Brain microvascular endothelial cell (primary cell): ENCODE measurements around the gene SETD1B.

Experiments used
- DNase-seq: peaks from one replicate; pipeline ENCODE4 v3.0.0-alpha.2; 2020
- H3K27ac ChIP-seq: fragments of 250-450 bp; sonication (Bioruptor Pico); 2 replicates; pipeline ENCODE4 v1.5.1; 2020; ENCODE audit warnings: mild to moderate bottlenecking, moderate library complexity
- H3K27me3 ChIP-seq: fragments of 250-450 bp; sonication (Bioruptor Pico); replicated peaks from 2 replicates; pipeline ENCODE4 v1.5.1; 2020; ENCODE audit warnings: mild to moderate bottlenecking
- H3K36me3 ChIP-seq: fragments of 250-450 bp; sonication (Bioruptor Pico); replicated peaks from 2 replicates; pipeline ENCODE4 v1.5.1; 2020; ENCODE audit warnings: mild to moderate bottlenecking
- H3K4me3 ChIP-seq: 2 replicates; pipeline ENCODE4 v1.5.1; 2011; ENCODE audit warnings: low read depth, mild to moderate bottlenecking, control low read depth, low read length, moderate library complexity
- CTCF ChIP-seq: IDR thresholded peaks from 2 replicates; pipeline ENCODE4 v1.5.1; 2011; ENCODE audit warnings: low read depth, mild to moderate bottlenecking, moderate library complexity, low read length, control low read depth, inconsistent platforms; ENCODE audit errors: missing control alignments
- in situ Hi-C: cut with HindIII; loops from 2 replicates; pipeline ENCODE4 v1.10.0; 2017; ENCODE audit warnings: low sequenced_read_pairs, low pct_ligation_motif_present

The SETD1B gene

DNA sequence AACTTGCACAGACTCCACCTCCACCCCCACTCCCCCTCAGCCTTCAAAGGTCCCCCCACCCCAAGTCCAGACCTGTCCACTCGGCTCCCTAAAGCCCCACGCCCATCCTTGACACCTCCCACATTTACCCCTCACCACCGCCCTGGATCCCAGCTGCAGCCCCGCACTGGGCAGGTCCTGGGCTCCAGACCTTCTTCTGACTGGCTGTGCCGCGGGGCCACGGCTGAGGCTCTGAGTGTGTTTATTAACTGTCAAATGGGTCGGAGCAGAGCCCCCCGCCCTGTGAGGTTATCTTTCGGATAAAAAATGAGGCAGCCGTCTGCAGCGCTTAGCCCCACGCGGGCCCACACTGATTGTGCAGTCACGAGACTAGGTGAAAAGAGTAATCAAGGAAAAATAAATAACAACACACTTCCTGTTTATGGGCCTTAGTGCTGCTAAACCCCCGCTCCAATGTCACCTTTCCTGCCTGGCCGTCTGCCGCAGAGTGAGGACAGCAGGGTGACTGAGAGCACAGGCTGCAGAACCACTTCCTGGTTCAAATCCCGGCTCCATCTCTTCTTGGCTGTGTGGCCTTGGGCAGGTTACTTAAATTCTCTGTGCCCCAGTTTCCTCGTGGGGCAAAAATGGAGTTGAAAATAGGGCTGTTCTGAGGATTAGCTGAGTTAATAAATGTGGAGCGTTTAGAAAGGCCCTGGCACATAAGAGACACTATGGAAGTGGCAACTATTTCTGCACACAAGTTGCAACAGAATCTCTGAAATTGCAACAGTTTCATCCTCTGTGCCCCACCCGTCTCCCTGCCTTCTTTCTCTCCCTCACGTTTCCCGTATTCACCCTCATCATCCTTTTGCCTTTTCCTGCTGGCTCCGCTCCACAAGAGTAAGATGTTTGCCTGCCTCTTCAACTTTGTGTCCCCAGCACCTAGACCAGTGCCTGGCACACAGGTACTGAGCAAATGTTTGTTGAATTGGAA, 9.4 kb downstream of the SETD1B start:
- no peak for DNase-seq
- peaks cover 78% of the 10 kb centered on the region for H3K36me3 ChIP-seq
- peak overlapping the region; percentile 65 for H3K4me3 ChIP-seq
- in situ Hi-C loops, result no loop called here
- H3K27ac ChIP-seq, result no peak overlapping the region
- no peak for TF ChIP-seq CTCF
- no peaks in the 10 kb centered on the region for H3K27me3 ChIP-seq

DNA sequence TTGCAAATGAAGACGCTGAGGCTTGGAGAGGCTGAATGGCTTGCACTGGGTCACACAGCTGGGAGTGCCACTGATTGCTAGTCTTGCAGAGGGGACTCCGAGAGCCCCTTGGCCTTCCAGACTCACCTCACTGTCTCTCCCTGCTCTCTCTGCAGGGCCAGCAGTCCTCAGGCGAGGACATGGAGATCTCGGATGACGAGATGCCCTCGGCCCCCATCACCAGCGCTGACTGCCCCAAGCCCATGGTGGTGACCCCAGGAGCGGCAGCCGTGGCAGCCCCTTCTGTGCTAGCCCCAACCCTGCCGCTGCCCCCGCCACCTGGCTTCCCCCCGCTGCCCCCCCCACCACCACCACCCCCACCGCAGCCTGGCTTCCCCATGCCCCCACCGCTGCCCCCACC, 10.1 kb downstream of the SETD1B start:
- in situ Hi-C loops, result no loop called here
- H3K27ac ChIP-seq, result no peak overlapping the region
- H3K4me3 ChIP-seq, result no peak overlapping the region
- DNase-seq, result no peak
- TF ChIP-seq CTCF, result no peak
- no peaks in the 10 kb centered on the region for H3K27me3 ChIP-seq
- H3K36me3 ChIP-seq, result peaks cover 76% of the 10 kb centered on the region

GRCh38 chr12:121814429-121815119, 10.8 kb downstream of the SETD1B start:
- Histone ChIP-seq H3K4me3 (no peak overlapping the region), H3K27me3 (no peaks in the 10 kb centered on the region), H3K36me3 (peaks cover 76% of the 10 kb centered on the region), H3K27ac (no peak overlapping the region)
- no peak for DNase-seq
- no peak for TF ChIP-seq CTCF
- in situ Hi-C loops, result no loop called here

GRCh38 chr12:121815263-121815662, 11.5 kb downstream of the SETD1B start:
- H3K27me3 ChIP-seq, result no peaks in the 10 kb centered on the region
- no peak for TF ChIP-seq CTCF
- in situ Hi-C loops, result no loop called here

DNA sequence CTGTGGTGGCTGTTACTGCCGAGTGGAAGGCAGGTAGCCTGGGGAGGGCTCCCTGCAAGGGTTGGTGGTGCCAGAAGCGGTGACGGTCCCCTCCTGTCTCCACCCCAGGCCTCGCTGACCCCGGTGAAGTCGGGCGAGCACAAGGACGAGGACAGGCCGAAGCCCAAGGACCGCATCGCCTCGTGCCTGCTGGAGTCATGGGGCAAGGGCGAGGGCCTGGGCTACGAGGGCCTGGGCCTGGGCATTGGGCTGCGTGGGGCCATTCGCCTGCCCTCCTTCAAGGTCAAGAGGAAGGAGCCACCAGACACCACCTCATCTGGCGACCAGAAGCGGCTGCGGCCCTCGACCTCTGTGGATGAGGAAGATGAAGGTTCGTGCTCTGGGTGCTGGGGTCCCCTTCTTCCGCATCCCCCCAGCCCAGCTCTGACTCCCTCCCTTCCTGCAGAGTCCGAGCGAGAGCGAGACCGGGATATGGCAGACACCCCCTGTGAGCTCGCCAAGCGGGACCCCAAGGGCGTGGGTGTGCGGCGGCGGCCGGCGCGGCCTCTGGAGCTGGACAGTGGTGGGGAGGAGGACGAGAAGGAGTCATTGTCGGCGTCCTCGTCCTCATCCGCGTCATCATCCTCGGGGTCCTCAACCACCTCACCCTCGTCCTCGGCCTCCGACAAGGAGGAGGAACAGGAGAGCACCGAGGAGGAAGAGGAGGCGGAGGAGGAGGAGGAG, 13.3 kb downstream of the SETD1B start:
- Histone ChIP-seq H3K36me3 (peaks cover 74% of the 10 kb centered on the region), H3K27ac (no peak overlapping the region), H3K27me3 (no peaks in the 10 kb centered on the region), H3K4me3 (no peak overlapping the region)
- in situ Hi-C loops, result no loop called here
- no peak for DNase-seq
- TF ChIP-seq CTCF, result no peak

More at GRCh38 chr12:121815263-121815662, 11.5 kb downstream of the SETD1B start:
- H3K36me3 ChIP-seq, result peaks cover 76% of the 10 kb centered on the region
- no peak for DNase-seq
- H3K4me3 ChIP-seq, result no peak overlapping the region
- no peak overlapping the region for H3K27ac ChIP-seq
